Testis (tissue), 2 donors: ENCODE measurements around the gene FCF1.

Experiments used
- POLR2A ChIP-seq: fragments of 450-650 bp; IDR thresholded peaks from one replicate; pipeline ENCODE4 v1.6.1; 2017; ENCODE audit warnings: antibody characterized with exemption, mild to moderate bottlenecking, moderate library complexity
- TF ChIP-seq, protein P1 (sequence below), 3 experiments: fragments of 450-650 bp in 2 of 3; fragments of 200-600 bp in 1 of 3; sonication (generic) in 1 of 3; IDR thresholded peaks; one replicate each; pipeline ENCODE4 v1.5.1; 2016 to 2019; ENCODE audit warnings: antibody characterized with exemption in 3 of 3, mild to moderate bottlenecking in 2 of 3, moderate library complexity in 1 of 3

DNA sequence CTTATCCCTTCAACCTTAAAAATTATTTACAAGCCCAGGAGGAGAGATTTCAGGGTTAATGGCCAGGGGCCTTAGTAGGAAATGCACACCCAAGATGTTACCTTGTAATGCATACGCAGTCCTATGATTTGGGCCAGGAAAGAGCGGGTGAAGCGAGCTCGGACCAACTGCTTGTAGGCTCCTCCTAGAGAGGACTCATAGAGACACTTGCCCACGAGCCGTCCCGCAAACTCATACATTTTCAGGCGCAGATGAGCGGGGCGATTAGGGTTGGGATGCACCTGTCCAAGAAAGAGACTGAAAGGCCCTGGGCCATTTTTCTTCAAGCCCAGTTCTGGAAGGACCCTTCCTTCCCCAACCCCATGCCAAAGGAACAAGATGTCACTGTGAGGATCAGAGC lies 43.1 kb upstream of the FCF1 start:
- TF ChIP-seq, protein P1, sequence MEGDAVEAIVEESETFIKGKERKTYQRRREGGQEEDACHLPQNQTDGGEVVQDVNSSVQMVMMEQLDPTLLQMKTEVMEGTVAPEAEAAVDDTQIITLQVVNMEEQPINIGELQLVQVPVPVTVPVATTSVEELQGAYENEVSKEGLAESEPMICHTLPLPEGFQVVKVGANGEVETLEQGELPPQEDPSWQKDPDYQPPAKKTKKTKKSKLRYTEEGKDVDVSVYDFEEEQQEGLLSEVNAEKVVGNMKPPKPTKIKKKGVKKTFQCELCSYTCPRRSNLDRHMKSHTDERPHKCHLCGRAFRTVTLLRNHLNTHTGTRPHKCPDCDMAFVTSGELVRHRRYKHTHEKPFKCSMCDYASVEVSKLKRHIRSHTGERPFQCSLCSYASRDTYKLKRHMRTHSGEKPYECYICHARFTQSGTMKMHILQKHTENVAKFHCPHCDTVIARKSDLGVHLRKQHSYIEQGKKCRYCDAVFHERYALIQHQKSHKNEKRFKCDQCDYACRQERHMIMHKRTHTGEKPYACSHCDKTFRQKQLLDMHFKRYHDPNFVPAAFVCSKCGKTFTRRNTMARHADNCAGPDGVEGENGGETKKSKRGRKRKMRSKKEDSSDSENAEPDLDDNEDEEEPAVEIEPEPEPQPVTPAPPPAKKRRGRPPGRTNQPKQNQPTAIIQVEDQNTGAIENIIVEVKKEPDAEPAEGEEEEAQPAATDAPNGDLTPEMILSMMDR (IDR thresholded peaks at IDR 0.05) = no peak
- no peak for TF ChIP-seq POLR2A
